HEK293 (cell line): ENCODE data around the gene DNMBP.

Experiments used
- CTCF ChIA-PET: fragments of 350-600 bp; formaldehyde crosslinking; extraction: SDS; loops from one replicate; lab custom pipeline; 2021; ENCODE audit warnings: antibody characterized with exemption; lab: Yijun Ruan, JAX
- POLR2A ChIA-PET: fragments of 300-600 bp; formaldehyde crosslinking; extraction: SDS; loops from one replicate; lab custom pipeline; 2020; ENCODE audit warnings: antibody characterized with exemption, inconsistent platforms; lab: Yijun Ruan, JAX
- H3K27ac ChIP-seq: fragments of 200-500 bp; sonication (Bioruptor generic); 2 replicates; pipeline ENCODE4 v1.5.1; 2014; ENCODE audit warnings: low read depth, low read length, control low read depth, inconsistent platforms; ENCODE audit errors: extremely low read depth
- H3K36me3 ChIP-seq, 2 experiments: fragments of 200-500 bp in 1 of 2; sonication (Bioruptor generic) in 1 of 2; 1 replicate in 1 of 2; 2 replicates in 1 of 2; pipeline ENCODE4 v1.5.1; 2014 to 2017; ENCODE audit warnings: inconsistent platforms in 2 of 2, low read length in 2 of 2; ENCODE audit not compliant: control insufficient read depth in 2 of 2, insufficient read depth in 1 of 2
- H3K4me1 ChIP-seq: fragments of 200-500 bp; sonication (Bioruptor generic); 2 replicates; pipeline ENCODE4 v1.5.1; 2014; ENCODE audit warnings: mild to moderate bottlenecking, low read length, inconsistent platforms; ENCODE audit not compliant: control insufficient read depth, insufficient read depth
- H3K4me3 ChIP-seq: 2 replicates; pipeline ENCODE4 v1.5.1; 2011; ENCODE audit warnings: low read depth, mild to moderate bottlenecking, control low read depth, low read length, moderate library complexity
- H3K9me3 ChIP-seq: fragments of 200-500 bp; sonication (Bioruptor generic); 2 replicates; pipeline ENCODE4 v1.5.1; 2014; ENCODE audit warnings: low read depth, low read length, inconsistent platforms; ENCODE audit not compliant: control insufficient read depth, insufficient read depth
- BCL11B ChIP-seq: fragments of 450-650 bp; formaldehyde crosslinking; IDR thresholded peaks from 2 replicates; pipeline ENCODE4 v1.5.1; 2016; ENCODE audit warnings: low read depth, missing biosample characterization, missing genetic modification characterization
- HOXA7 ChIP-seq: sonication (generic); formaldehyde crosslinking; IDR thresholded peaks from 2 replicates; pipeline ENCODE4 v1.8.1; 2022; ENCODE audit warnings: missing genetic modification reagents, borderline replicate concordance
- SP7 ChIP-seq: fragments of 450-650 bp; formaldehyde crosslinking; IDR thresholded peaks from 2 replicates; pipeline ENCODE4 v1.5.1; 2016; ENCODE audit warnings: missing biosample characterization, missing genetic modification characterization
- YY1 ChIP-seq: fragments of 450-650 bp; formaldehyde crosslinking; IDR thresholded peaks from 2 replicates; pipeline ENCODE4 v1.5.1; 2018; ENCODE audit warnings: missing biosample characterization, missing genetic modification characterization
- ZBTB17 ChIP-seq: fragments of 450-650 bp; formaldehyde crosslinking; IDR thresholded peaks from 2 replicates; pipeline ENCODE4 v1.5.1; 2016; ENCODE audit warnings: missing biosample characterization, missing genetic modification characterization
- ZBTB21 ChIP-seq: fragments of 450-650 bp; formaldehyde crosslinking; IDR thresholded peaks from 2 replicates; pipeline ENCODE4 v1.5.1; 2017; ENCODE audit warnings: missing biosample characterization, missing genetic modification characterization
- ZBTB8A ChIP-seq: fragments of 450-650 bp; formaldehyde crosslinking; IDR thresholded peaks from 2 replicates; pipeline ENCODE4 v1.5.1; 2016; ENCODE audit warnings: missing biosample characterization, missing genetic modification characterization
- ZEB2 ChIP-seq: fragments of 450-650 bp; formaldehyde crosslinking; IDR thresholded peaks from 2 replicates; pipeline ENCODE4 v1.5.1; 2016; ENCODE audit warnings: missing biosample characterization, missing genetic modification characterization
- ZFP69B ChIP-seq: fragments of 450-650 bp; formaldehyde crosslinking; IDR thresholded peaks from 2 replicates; pipeline ENCODE4 v1.5.1; 2016; ENCODE audit warnings: missing biosample characterization, missing genetic modification characterization
- ZNF114 ChIP-seq: fragments of 450-650 bp; formaldehyde crosslinking; IDR thresholded peaks from 2 replicates; pipeline ENCODE4 v1.5.0; 2017; ENCODE audit warnings: missing biosample characterization, missing genetic modification characterization
- ZNF174 ChIP-seq: fragments of 450-650 bp; formaldehyde crosslinking; IDR thresholded peaks from 2 replicates; pipeline ENCODE4 v1.5.0; 2017; ENCODE audit warnings: missing biosample characterization, mild to moderate bottlenecking, missing genetic modification characterization
- ZNF2 ChIP-seq: fragments of 450-650 bp; formaldehyde crosslinking; IDR thresholded peaks from 2 replicates; pipeline ENCODE4 v1.5.1; 2016; ENCODE audit warnings: missing biosample characterization, missing genetic modification characterization
- ZNF24 ChIP-seq: fragments of 450-650 bp; formaldehyde crosslinking; IDR thresholded peaks from 2 replicates; pipeline ENCODE4 v1.5.1; 2016; ENCODE audit warnings: missing biosample characterization, missing genetic modification characterization
- ZNF274 ChIP-seq, 2 experiments: fragments of 200-500 bp in 1 of 2; fragments of 450-650 bp in 1 of 2; sonication (Bioruptor generic) in 1 of 2; formaldehyde crosslinking in 1 of 2; IDR thresholded peaks; 2 replicates each; pipeline versions ENCODE4 v1.5.1 to v1.6.1; 2014 to 2016; ENCODE audit warnings: borderline replicate concordance in 1 of 2, inconsistent platforms in 1 of 2, low read length in 1 of 2, missing biosample characterization in 1 of 2, missing genetic modification characterization in 1 of 2
- ZNF391 ChIP-seq: fragments of 450-650 bp; formaldehyde crosslinking; IDR thresholded peaks from 2 replicates; pipeline ENCODE4 v1.5.1; 2016; ENCODE audit warnings: low read depth, missing biosample characterization, missing genetic modification characterization, borderline replicate concordance
- ZNF501 ChIP-seq: fragments of 450-650 bp; formaldehyde crosslinking; IDR thresholded peaks from 2 replicates; pipeline ENCODE4 v1.5.1; 2016; ENCODE audit warnings: missing biosample characterization, missing genetic modification characterization
- ZNF510 ChIP-seq: fragments of 450-650 bp; formaldehyde crosslinking; IDR thresholded peaks from 2 replicates; pipeline ENCODE4 v1.5.1; 2018; ENCODE audit warnings: mild to moderate bottlenecking, missing genetic modification characterization, missing biosample characterization; ENCODE audit not compliant: insufficient replicate concordance
- ZNF629 ChIP-seq: fragments of 450-650 bp; formaldehyde crosslinking; IDR thresholded peaks from 2 replicates; pipeline ENCODE4 v1.5.1; 2017; ENCODE audit warnings: missing biosample characterization, missing genetic modification characterization
- ZNF654 ChIP-seq: fragments of 450-650 bp; formaldehyde crosslinking; IDR thresholded peaks from 2 replicates; pipeline ENCODE4 v1.5.1; 2016; ENCODE audit warnings: low read depth, missing biosample characterization, missing genetic modification characterization
- ZNF670 ChIP-seq: fragments of 450-650 bp; formaldehyde crosslinking; IDR thresholded peaks from 2 replicates; pipeline ENCODE4 v1.5.1; 2016; ENCODE audit warnings: missing biosample characterization, missing genetic modification characterization, low read depth
- ZNF707 ChIP-seq: fragments of 450-650 bp; formaldehyde crosslinking; IDR thresholded peaks from 2 replicates; pipeline ENCODE4 v1.5.1; 2016; ENCODE audit warnings: missing biosample characterization, missing genetic modification characterization
- ZSCAN30 ChIP-seq: fragments of 450-650 bp; IDR thresholded peaks from 2 replicates; pipeline ENCODE4 v1.5.1; 2018; ENCODE audit warnings: missing biosample characterization, mild to moderate bottlenecking, missing genetic modification characterization, moderate library complexity
- TF ChIP-seq, protein P1 (sequence below): fragments of 450-650 bp; formaldehyde crosslinking; IDR thresholded peaks from 2 replicates; pipeline ENCODE4 v1.5.1; 2016; ENCODE audit warnings: missing biosample characterization, missing genetic modification characterization
- TF ChIP-seq, protein P2 (sequence below): sonication (generic); formaldehyde crosslinking; IDR thresholded peaks from 2 replicates; pipeline ENCODE4 v1.8.1; 2022; ENCODE audit warnings: mild to moderate bottlenecking, moderate library complexity, missing genetic modification reagents
- TF ChIP-seq, protein P3 (sequence below): fragments of 450-650 bp; formaldehyde crosslinking; IDR thresholded peaks from 2 replicates; pipeline ENCODE4 v1.5.1; 2016; ENCODE audit warnings: missing biosample characterization, missing genetic modification characterization
- TF ChIP-seq, protein P4 (sequence below): fragments of 450-650 bp; formaldehyde crosslinking; IDR thresholded peaks from 2 replicates; pipeline ENCODE4 v1.5.1; 2016; ENCODE audit warnings: missing biosample characterization, missing genetic modification characterization, low read depth

Gene DNMBP

DNA sequence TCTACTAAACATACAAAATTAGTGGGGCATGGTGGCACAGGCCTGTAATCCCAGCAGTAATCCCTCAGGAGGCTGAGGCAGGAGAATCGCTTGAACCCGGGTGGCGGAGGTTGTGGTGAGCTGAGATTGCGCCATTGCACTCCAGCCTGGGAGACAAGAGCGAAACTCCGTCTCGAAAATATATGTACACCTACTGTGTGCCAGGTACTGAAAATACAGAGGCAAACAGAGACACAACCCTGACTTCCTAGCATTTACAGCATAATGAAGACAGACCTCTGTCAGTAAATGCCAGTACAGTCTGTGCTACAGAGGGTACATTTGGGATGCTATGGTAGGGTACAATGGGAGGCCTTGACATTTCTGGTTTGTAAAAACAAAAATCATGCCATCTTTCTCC is 160.7 kb downstream of the DNMBP start:
- POLR2A ChIA-PET: no interaction called here
- H3K36me3 ChIP-seq: no peaks in the 10 kb centered on the region
- TF ChIP-seq BCL11B (no peak), ZNF391 (tag by site-specific recombination) (no peak), YY1 (tag by site-specific recombination) (no peak), ZEB2 (tag by site-specific recombination) (no peak)
- TF ChIP-seq, all 188 proteins: peak for 0
- no peaks in the 10 kb centered on the region for H3K4me1 ChIP-seq
- no peaks in the 10 kb centered on the region for H3K9me3 ChIP-seq
- CTCF ChIA-PET: interaction anchor here (0.9 to 17.6 kb wide), 5 partner anchors 10 to 300 kb away, joined by 3 to 264 read pairs (median 4); no protein-coding TSS in a partner anchor
- no peak overlapping the region for H3K27ac ChIP-seq
- no peak overlapping the region for H3K4me3 ChIP-seq

DNA sequence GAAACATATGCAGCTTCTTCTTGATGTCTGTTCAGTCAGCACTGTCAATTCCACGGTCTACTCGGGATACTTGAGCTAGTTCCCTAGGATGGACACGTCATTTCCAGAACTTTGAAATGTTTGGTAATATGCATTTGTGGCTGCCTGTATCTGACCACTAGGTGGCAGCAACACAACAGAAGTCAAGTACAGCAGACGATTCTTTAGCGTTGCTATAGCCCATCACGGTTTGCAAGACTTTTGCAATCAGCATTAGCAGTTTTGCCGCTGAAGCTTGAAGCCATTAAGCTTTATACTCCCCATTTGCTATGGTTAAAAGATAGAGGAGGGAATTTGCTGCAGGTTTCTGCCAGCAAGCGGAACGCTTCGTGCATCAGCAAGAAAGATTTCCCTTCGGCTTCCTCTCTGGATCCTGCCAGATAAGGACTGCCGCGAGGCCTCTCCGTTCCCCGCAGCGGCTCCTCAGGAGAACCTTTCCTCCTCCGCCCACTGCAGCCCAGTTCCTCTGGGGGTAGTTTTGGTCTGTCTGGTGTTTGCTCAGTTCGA is 163.8 kb downstream of the DNMBP start:
- Histone ChIP-seq H3K4me3 (no peak overlapping the region), H3K9me3 (no peaks in the 10 kb centered on the region), H3K4me1 (no peaks in the 10 kb centered on the region), H3K27ac (no peak overlapping the region), H3K36me3 (no peaks in the 10 kb centered on the region)
- CTCF ChIA-PET: interaction anchor here (0.6 to 17.6 kb wide), 79 partner anchors 10 to 1033 kb away, joined by 3 to 264 read pairs (median 3); partner anchors contain the start of gene DNMBP
- POLR2A ChIA-PET: interaction anchor here (0.7 to 1.2 kb wide), 3 partner anchors 198 to 501 kb away, joined by 3 to 13 read pairs (median 3); partner anchors contain the start of gene SCD
- TF ChIP-seq ZNF24: peak; percentile 22; the same call in 1 of the 2 replicates
- no peak for TF ChIP-seq ZBTB8A (tag by site-specific recombination)
- no peak for TF ChIP-seq ZNF114
- 0 out of 2 replicates have a peak, but pooled peaks have one; percentile 28 for TF ChIP-seq ZFP69B (tag by site-specific recombination)
- 0 out of 2 replicates have a peak, but pooled peaks have one; percentile 40 for TF ChIP-seq SP7 (tag by site-specific recombination)
- TF ChIP-seq ZNF629 (tag by site-specific recombination): peak; percentile 57
- TF ChIP-seq ZNF274 (IDR thresholded peaks at IDR 0.05; ENCODE audit: low read length): no peak
- no peak for TF ChIP-seq ZNF274 (tag by site-specific recombination; IDR thresholded peaks at IDR 0.05; ENCODE audit: borderline replicate concordance)
- no peak for TF ChIP-seq HOXA7 (CRISPR knock-in tag)
- no peak for TF ChIP-seq ZNF174 (tag by site-specific recombination)
- peak; percentile 33; the same call in 1 of the 2 replicates for TF ChIP-seq ZNF501
- peak; percentile 78 for TF ChIP-seq ZNF2 (tag by site-specific recombination)
- TF ChIP-seq ZBTB21: 0 out of 2 replicates have a peak, but pooled peaks have one; percentile 26
- no peak for TF ChIP-seq ZNF510 (tag by site-specific recombination)
- TF ChIP-seq ZNF707 (tag by site-specific recombination): no peak
- TF ChIP-seq, protein P1, sequence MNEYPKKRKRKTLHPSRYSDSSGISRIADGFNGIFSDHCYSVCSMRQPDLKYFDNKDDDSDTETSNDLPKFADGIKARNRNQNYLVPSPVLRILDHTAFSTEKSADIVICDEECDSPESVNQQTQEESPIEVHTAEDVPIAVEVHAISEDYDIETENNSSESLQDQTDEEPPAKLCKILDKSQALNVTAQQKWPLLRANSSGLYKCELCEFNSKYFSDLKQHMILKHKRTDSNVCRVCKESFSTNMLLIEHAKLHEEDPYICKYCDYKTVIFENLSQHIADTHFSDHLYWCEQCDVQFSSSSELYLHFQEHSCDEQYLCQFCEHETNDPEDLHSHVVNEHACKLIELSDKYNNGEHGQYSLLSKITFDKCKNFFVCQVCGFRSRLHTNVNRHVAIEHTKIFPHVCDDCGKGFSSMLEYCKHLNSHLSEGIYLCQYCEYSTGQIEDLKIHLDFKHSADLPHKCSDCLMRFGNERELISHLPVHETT (tag by site-specific recombination): peak; percentile 67
- TF ChIP-seq, protein P2, sequence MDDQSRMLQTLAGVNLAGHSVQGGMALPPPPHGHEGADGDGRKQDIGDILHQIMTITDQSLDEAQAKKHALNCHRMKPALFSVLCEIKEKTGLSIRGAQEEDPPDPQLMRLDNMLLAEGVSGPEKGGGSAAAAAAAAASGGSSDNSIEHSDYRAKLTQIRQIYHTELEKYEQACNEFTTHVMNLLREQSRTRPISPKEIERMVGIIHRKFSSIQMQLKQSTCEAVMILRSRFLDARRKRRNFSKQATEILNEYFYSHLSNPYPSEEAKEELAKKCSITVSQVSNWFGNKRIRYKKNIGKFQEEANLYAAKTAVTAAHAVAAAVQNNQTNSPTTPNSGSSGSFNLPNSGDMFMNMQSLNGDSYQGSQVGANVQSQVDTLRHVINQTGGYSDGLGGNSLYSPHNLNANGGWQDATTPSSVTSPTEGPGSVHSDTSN: no peak
- TF ChIP-seq ZNF670 (tag by site-specific recombination): no peak
- peak; percentile 74 for TF ChIP-seq ZBTB17 (tag by site-specific recombination)
- TF ChIP-seq, protein P3, sequence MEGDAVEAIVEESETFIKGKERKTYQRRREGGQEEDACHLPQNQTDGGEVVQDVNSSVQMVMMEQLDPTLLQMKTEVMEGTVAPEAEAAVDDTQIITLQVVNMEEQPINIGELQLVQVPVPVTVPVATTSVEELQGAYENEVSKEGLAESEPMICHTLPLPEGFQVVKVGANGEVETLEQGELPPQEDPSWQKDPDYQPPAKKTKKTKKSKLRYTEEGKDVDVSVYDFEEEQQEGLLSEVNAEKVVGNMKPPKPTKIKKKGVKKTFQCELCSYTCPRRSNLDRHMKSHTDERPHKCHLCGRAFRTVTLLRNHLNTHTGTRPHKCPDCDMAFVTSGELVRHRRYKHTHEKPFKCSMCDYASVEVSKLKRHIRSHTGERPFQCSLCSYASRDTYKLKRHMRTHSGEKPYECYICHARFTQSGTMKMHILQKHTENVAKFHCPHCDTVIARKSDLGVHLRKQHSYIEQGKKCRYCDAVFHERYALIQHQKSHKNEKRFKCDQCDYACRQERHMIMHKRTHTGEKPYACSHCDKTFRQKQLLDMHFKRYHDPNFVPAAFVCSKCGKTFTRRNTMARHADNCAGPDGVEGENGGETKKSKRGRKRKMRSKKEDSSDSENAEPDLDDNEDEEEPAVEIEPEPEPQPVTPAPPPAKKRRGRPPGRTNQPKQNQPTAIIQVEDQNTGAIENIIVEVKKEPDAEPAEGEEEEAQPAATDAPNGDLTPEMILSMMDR (tag by site-specific recombination): peak; percentile 87; the same call in 1 of the 2 replicates
- TF ChIP-seq, protein P4, sequence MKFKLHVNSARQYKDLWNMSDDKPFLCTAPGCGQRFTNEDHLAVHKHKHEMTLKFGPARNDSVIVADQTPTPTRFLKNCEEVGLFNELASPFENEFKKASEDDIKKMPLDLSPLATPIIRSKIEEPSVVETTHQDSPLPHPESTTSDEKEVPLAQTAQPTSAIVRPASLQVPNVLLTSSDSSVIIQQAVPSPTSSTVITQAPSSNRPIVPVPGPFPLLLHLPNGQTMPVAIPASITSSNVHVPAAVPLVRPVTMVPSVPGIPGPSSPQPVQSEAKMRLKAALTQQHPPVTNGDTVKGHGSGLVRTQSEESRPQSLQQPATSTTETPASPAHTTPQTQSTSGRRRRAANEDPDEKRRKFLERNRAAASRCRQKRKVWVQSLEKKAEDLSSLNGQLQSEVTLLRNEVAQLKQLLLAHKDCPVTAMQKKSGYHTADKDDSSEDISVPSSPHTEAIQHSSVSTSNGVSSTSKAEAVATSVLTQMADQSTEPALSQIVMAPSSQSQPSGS: peak; percentile 37; the same call in 1 of the 2 replicates
- 0 out of 2 replicates have a peak, but pooled peaks have one; percentile 31 for TF ChIP-seq ZSCAN30 (tag by site-specific recombination)
- peak; percentile 100 for TF ChIP-seq ZNF654 (tag by site-specific recombination)
